Stimulated activated naive CD4-positive, alpha-beta T cell (primary cell): ENCODE results near the gene ZNF565.
"Not testable (repeated sequence)": the region's sequence is repeated elsewhere in the genome, so short reads cannot be mapped to it uniquely, and the experiment has no call there.

Experiments used
- DNase-seq, 6 experiments: peaks; one replicate each; lab custom pipeline; 2025; lab: John Stamatoyannopoulos, UW

ZNF565 gene

DNA sequence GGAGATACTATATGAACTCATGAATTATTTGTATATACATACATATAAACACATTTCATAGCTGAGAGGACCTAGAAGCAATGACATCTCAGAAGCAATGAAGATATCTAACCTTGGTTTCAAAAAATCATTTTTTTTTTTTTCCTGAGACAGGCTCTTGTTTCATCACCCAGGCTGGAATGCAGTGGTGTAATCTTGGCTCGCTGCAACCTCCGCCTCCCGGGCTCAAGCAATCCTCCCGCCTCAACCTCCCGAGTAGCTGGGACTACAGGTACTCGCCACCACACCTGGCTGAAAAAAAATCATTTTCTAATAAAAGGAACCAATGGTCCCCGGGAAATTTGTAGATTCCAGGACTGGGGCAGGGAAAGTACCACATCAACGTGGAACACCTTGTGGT is 4.0 kb downstream of the ZNF565 start:
- no peak for DNase-seq

- DNase-seq: no peak
Measured at GRCh38 chr19:36209372-36209771, 5.1 kb downstream of the ZNF565 start.

DNA sequence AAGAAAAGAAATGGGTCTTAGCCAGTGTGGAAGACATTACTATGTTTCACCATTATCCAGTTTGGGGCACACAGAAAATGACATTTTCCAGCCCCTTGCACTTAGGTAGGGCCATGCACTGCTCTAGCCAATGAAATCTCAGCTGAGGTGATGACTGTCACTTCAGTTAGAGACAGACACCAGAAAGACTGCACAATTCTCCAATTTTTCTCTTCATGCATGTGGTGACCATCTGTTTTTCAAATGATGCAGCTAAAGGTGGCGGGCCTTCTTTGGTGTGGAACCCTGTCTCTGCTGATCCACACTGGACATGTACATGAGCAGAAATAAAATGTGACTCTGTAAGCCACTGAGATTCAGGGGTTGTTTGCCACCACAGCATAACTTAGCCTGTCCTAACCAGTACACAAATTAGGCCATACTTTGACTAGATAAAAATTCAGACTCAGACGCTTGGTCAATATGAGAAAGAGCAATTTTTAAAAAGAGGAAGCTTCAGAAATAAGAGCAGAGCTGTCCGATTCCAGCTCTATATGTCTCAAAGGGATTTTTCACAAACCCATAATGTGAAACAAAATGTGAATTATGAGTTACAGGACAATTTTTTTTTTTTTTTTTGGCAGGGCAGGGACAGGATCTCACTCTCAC is 6.7 kb downstream of the ZNF565 start:
- no peak for DNase-seq

- DNase-seq: no peak
Measured at GRCh38 chr19:36203293-36203692, 11.2 kb downstream of the ZNF565 start.

- DNase-seq: no peak
Measured at GRCh38 chr19:36201684-36202083, 12.8 kb downstream of the ZNF565 start.

GRCh38 chr19:36198119-36198518 is 16.3 kb downstream of the ZNF565 start:
- no peak for DNase-seq

DNA sequence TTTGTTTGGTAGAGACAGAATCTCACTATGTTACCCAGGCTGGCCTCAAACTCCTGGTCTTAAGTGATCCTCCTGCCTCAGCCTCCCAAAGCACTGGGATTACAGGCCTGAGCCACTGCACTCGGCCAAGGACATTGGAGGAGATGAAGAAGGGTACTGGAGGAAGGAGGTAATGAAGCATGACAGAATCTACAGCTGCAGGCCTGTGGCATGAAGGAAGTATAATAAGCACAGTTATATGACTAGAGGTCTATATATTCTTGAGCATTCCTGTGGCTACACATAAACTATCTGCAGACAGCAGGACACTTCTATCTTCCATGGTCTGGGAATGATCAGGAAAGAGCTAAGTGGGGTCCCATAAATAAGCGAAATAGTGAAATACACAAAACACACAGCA is 18.2 kb downstream of the ZNF565 start:
- no peak for DNase-seq

DNA sequence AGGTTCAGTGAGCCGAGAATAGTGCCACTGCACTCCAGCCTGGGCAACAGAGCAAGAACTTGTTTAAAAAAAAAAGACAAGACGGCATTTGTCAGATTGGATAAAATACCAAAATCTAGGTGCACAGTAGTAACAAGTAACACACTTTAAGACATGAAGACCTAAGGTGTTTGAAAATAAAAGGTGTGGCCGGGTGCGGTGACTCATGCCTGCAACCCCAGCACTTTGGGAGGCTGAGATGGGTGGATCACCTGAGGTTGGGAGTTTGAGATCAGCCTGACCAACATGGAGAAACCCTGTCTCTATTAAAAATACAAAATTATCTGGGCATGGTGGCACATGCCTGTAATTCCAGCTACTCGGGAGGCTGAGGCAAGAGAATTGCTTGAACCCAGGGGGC is 27.7 kb downstream of the ZNF565 start:
- not testable (repeated sequence) for DNase-seq

- DNase-seq: no peak
Measured at GRCh38 chr19:36183245-36183628, 31.2 kb downstream of the ZNF565 start.

GRCh38 chr19:36182612-36183244 is 31.7 kb downstream of the ZNF565 start:
- DNase-seq: no peak

GRCh38 chr19:36179077-36179476 is 35.4 kb downstream of the ZNF565 start:
- not testable (repeated sequence) for DNase-seq

GRCh38 chr19:36173846-36174245 is 40.6 kb downstream of the ZNF565 start:
- DNase-seq: not testable (repeated sequence)

DNA sequence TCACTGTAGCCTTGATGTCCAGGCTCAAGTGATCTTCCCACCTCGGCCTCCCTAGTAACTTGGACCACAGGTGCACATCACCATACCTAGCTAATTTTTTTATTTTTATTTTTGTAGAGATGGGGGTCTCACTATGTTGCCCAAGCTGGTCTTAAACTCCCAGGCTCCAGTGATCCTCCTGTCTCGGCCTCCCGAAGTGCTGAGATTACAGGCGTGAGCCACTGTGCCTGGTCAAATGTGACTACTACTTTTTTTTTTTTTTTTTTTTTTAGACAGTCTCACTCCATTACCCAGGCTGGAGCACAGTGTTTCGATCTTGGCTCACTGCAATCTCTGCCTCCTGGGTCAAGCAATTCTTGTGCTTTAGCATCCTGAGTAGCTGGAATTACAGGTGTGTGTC is 41.6 kb downstream of the ZNF565 start:
- DNase-seq: no peak

- no peak for DNase-seq
Measured at GRCh38 chr19:36169084-36169760, 45.2 kb downstream of the ZNF565 start.

- DNase-seq: no peak
Measured at GRCh38 chr19:36163813-36164212, 50.7 kb downstream of the ZNF565 start.

- no peak for DNase-seq
Measured at GRCh38 chr19:36160821-36161596, 53.5 kb downstream of the ZNF565 start.

- no peak for DNase-seq
Measured at GRCh38 chr19:36153126-36153525, 61.3 kb downstream of the ZNF565 start.

- DNase-seq: no peak
Measured at GRCh38 chr19:36152352-36153091, 61.9 kb downstream of the ZNF565 start, which contains the start of gene COX7A1. Gene COX7A1 (minus strand): TSS chr19:36152447. CDS start chr19:36152407, 40 bp downstream.

- no peak for DNase-seq
Measured at GRCh38 chr19:36152019-36152351, 62.5 kb downstream of the ZNF565 start.

DNA sequence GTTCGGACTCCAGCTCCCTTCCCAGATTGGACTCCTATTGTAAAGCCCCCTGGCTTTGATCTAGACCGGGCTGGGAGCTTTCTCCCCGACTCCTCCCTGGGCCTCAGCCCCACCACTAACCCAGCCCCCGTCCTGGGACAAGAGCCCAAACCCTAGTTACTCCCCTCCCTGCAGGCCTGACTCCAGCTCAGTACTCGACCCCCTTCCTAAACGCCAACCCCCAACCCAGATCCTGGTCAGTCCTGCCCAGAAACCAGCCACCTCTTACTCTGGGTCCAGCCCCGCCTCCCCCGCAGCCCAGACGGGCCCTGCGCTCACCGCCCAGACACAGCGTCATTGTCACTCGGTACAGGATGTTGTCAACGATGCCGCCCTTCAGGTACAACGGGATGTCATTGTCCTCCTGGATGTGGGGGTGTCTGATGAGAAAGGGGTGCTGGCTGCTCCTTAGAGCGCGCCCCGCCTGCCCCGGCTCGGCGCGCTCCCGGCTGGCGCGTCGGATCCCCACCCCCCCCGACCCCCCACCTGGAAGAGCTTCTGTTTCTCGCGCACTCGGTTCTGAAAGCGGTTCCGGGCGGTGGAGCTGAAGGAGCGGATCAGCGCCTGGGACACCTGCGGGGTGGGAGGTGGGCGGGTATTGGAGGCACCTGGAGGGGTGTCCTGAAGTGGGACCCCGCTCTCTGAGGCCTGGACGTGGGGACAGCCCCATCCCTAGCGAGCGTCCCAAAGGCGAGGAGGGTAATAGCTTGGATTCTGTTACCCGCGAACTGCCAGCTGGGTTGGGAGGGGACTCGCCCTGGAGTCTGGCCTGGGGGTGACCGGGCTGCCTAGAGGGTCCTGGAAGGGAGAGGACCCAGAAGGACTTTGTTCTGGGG is 63.1 kb downstream of the ZNF565 start:
- no peak for DNase-seq

GRCh38 chr19:36150586-36150985 is 63.9 kb downstream of the ZNF565 start:
- DNase-seq: no peak
